NCI-H146 treated with DMSO at 0.1 percent for 48 hours (cell line): ENCODE data around the gene PNISR.
"Not testable (repeated sequence)": the region's sequence is repeated elsewhere in the genome, so short reads cannot be mapped to it uniquely, and the experiment has no call there.

Experiments used
- DNase-seq: peaks from one replicate; lab custom pipeline; 2025; ENCODE audit not compliant: unreplicated experiment; lab: John Stamatoyannopoulos, UW

The PNISR gene, protein sequence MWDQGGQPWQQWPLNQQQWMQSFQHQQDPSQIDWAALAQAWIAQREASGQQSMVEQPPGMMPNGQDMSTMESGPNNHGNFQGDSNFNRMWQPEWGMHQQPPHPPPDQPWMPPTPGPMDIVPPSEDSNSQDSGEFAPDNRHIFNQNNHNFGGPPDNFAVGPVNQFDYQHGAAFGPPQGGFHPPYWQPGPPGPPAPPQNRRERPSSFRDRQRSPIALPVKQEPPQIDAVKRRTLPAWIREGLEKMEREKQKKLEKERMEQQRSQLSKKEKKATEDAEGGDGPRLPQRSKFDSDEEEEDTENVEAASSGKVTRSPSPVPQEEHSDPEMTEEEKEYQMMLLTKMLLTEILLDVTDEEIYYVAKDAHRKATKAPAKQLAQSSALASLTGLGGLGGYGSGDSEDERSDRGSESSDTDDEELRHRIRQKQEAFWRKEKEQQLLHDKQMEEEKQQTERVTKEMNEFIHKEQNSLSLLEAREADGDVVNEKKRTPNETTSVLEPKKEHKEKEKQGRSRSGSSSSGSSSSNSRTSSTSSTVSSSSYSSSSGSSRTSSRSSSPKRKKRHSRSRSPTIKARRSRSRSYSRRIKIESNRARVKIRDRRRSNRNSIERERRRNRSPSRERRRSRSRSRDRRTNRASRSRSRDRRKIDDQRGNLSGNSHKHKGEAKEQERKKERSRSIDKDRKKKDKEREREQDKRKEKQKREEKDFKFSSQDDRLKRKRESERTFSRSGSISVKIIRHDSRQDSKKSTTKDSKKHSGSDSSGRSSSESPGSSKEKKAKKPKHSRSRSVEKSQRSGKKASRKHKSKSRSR

GRCh38 chr6:99424761-99425646, at the start of gene PNISR:
PNISR (minus strand) TSS chr6:99425308; CDS start chr6:99414659, 10,649 bp downstream.
- peak; percentile 94 for DNase-seq

- DNase-seq, result no peak
Measured at GRCh38 chr6:99473730-99474129, 48.6 kb upstream of the PNISR start.

DNA sequence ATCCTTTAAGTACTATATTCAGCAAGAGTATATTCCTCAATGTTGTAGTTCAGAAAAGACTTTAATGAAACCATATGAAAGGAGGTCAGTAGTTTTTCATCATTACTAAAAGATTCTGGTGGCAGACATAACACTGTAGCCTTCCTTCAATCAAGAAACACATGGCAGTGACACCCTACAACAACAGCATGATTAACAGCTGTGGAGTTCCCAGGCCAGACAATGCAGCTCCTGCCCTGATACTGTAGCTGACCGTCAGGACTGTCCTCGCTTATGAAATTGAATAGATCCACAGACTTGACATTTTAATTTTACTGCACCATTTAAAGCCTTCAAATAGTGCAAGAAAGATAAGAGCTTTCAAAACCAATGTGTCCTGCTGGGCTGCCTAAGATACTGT, 46.5 kb upstream of the PNISR start:
- DNase-seq, result peak; percentile 47

GRCh38 chr6:99467509-99468106, 42.5 kb upstream of the PNISR start:
- peak; percentile 42 for DNase-seq

GRCh38 chr6:99459133-99459532, 34.0 kb upstream of the PNISR start:
- not testable (repeated sequence) for DNase-seq

GRCh38 chr6:99458319-99458718, 33.2 kb upstream of the PNISR start:
- no peak for DNase-seq

- no peak for DNase-seq
Measured at GRCh38 chr6:99446076-99446475, 21.0 kb upstream of the PNISR start.

GRCh38 chr6:99434702-99435530, 9.8 kb upstream of the PNISR start:
- peak; percentile 4 for DNase-seq

DNA sequence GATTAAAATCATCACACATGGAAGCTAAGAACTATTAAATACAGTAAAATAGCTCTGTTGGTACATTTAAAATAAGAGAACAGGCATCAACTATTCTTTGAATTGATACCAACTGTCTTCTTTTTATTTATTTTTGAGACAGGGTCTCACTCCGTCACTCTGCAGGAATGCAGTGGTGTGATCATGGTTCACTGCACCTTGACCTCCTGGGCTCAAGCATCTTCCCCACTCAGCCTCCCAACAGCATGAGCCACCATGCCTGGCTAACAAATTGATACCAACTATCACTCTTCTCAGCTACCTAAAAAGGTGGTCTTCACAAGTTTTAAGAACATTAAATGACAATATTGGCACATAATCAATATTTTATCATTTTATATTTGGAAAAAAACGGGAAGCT, 7.8 kb upstream of the PNISR start:
- DNase-seq, result no peak

GRCh38 chr6:99431901-99432300, 6.8 kb upstream of the PNISR start:
- no peak for DNase-seq

DNA sequence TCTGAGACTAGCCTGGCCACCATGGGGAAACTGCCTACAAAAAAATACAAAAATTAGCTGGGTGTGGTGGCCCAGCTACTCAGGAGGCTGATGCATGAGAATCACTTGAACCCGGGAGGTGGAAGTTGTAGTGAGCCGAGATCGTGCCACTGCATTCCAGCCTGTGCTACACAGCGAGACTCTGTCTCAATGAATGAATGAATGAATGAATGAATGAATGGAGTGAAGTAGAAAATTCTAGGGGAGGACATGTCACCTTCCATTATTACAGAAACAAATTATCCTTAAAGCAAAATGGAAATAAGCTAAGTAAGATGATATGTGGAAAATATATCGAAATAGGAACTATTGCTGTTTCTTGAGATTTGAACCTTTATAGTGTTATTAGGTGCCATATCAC, 2.9 kb upstream of the PNISR start:
- DNase-seq, result no peak

DNA sequence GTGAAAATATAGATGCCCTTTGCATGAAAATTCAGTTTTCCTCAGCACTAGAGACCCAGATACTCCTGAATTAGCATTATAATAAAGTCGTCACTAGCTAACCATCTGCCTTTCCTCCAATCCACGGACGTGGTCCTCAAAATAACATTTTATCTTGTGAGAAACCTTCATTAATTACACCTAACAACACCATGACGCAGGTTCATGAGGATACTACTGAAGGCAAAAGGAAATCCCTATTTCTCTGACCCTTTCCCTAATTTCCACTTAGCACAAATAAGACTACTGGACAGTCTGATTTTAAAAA, 1.3 kb upstream of the PNISR start:
- no peak for DNase-seq

DNA sequence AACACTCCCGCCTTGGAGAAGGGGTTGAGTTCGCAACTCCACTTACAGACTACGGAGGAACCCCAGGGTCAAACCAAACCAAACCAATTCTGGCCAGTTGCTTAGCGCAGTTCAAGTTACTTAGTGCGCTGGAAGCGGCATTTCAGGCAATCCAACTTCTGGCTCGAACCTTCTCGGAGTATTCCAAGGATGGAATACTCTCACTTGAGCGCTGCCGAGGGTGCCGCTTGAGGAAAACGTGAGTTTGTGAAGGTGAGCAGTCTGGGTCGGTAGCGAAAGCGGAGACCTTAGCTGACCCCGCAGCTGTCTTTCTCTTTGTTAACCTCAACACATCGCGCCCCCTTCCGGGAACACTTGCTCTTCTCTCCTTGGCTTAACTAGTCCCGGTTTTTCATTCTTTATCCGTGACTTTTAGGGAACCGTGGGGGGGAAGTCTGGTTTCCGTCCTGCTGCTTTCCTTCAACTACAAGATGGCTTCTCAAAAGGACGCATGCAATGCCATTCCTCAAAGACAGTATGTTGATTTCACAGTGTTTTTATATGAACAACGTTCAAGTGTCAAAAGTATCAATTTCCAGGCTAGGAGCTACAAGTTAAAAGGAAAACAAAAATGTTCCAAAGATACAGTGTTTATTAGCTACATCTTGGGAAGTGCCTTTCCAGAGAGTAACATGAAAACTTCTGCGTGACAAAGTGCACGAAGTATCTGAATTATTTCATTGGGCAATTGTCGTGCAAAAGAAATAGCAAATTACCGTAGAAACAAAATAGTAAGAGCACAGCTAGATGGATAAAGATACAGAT, 741 bp upstream of the PNISR start:
- DNase-seq, result peak; percentile 89

DNA sequence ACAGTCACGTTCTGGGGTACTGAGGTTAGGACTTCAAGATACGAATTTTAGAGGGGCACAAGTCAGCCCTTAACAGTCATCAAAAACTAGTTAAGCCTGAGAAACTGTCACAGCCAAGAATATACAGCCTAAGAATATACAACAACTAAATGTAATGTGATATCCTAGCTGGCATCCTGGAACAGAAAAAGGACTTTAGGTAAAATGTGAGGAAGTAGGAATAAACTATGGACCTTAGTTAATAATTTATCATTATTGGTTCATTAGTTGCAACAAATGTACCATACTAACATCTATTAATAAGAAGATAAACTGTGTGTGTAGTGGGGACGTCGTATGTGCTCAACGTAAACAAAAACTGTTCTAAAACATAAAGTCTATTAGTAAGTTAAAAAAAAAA, 1.1 kb downstream of the PNISR start:
- DNase-seq, result no peak

DNA sequence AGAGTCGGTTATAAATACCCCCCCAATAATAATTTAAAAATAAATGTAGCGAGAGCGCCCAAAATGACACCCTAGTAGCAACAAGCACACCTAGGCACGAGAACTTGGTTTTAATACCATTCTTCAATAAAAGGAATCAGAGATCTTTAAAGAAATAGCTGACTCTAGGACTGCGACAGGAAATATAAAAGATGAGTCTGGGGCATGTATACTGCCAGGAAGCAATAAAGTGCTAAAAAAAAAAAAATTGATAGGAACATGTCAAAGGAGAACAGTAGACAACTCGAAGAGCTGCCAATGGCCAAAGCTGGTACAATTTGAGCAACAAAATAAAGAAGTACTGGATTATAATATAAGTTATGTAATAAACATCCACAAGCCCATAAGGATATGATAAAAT, 2.2 kb downstream of the PNISR start:
- no peak for DNase-seq

DNA sequence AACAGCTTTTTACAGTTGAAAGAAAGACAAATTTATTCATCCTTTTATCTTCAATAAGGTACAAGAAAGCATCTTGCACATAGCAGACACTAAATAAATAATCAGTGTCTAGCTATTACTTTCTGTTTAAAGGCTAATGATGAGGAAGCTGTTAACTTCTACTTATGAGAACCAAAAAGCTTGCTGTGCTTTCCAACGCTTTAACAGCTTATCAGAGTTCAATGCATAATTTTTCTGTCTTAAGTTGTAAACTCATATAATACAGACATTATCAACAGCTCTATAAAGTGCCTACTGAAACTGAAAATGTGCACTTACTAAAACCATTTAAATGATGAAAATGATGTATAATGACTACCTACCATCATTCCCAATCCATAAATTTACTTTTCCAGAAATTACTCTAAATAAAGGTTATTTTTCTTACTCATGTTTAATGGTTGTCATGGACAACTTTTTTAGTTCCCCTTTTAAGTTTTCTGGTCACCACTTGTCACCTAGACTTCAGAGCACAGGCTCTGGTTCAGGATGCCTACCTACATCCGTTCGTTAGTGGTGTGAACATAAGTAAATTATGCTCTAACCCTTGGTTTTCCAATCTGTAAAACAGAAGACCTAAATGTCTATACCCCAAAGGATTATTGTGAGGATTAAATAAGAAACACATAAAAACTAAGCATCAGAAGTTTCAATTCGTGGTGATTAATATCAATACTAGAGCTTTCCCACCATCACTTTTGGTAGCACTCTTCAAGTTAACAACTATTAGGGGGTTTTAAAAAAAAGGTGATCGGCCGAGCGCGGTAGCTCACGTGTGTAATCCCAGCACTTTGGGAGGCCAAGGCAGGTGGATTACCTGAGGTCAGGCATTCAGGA, 8.0 kb downstream of the PNISR start:
- DNase-seq, result no peak

DNA sequence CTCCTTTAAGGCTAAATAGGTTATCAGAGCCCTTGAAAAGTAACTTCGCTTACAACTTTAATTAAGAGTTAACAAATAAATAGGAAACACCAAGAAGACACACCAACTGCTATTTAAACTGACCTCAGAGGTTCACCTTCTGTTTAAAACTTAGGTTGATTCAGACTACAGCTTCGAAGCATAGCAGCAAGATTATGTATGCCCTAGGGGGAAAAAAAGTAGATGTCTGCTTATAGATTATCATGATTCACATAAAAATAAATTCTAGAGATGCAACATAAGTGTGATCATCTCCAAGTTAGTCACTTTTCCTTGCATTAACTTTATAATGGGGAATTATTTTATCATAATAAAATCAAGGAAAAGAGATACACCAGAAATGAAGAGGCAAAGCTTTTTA, 8.9 kb downstream of the PNISR start:
- DNase-seq, result no peak

- no peak for DNase-seq
Measured at GRCh38 chr6:99415446-99415845, 9.7 kb downstream of the PNISR start.
